Skin epidermis (tissue), 12 donors: ENCODE measurements around the gene ST3GAL3.
"Not testable (repeated sequence)": the region's sequence is repeated elsewhere in the genome, so short reads cannot be mapped to it uniquely, and the experiment has no call there.

Experiments
- H3K27ac ChIP-seq, 21 experiments: fragments of 200-600 bp; sonication (generic) in 11 of 21; one replicate each; pipeline ENCODE4 v1.5.0; 2020; ENCODE audit warnings: mild to moderate bottlenecking in 3 of 21, inconsistent platforms in 2 of 21, moderate library complexity in 2 of 21
- H3K4me3 ChIP-seq, 7 experiments: fragments of 200-600 bp; sonication (generic) in 2 of 7; one replicate each; pipeline ENCODE4 v1.5.0; 2020; ENCODE audit warnings: inconsistent platforms in 2 of 7, mild to moderate bottlenecking in 2 of 7, moderate library complexity in 1 of 7

The ST3GAL3 gene

DNA sequence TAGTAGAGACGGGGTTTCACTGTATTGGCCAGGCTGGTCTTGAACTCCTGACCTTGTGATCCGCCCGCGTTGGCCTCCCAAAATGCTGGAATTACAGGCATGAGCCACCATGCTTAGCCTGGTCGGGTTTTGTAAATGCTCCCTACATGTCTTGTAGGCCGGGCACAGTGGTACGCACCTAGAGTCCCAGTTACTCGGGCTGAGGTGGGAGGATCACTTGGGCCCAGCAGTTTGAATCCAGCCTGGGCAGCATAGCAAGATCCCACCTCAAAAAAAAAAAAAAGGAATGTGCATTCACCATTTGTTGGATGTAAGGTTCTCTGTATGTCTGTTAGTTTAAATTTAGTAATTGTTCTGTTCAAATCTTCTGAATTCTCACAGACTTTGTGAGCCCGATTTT is 95.8 kb downstream of the ST3GAL3 start:
- H3K27ac ChIP-seq = no peak overlapping the region
- H3K4me3 ChIP-seq = no peak overlapping the region

DNA sequence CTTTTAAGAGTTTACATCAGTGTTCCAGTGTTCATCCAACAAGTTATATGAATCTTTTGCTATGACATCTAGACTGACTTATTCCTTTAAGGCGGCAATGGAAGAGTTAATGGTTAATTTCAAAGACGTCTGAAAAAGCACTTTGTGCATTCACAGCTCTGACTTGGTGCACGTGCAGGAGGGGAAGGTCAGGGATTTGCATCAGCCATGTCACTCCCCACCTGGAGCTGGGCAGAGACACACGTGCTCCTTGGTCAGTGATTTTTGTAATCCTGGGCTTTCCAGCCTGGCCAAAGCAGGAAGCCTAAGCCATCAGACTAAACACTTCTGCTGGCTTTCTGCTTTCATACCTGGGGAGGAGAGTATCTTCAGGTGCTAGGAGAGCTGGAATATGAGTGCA is 96.3 kb downstream of the ST3GAL3 start:
- H3K27ac ChIP-seq = no peak overlapping the region

DNA sequence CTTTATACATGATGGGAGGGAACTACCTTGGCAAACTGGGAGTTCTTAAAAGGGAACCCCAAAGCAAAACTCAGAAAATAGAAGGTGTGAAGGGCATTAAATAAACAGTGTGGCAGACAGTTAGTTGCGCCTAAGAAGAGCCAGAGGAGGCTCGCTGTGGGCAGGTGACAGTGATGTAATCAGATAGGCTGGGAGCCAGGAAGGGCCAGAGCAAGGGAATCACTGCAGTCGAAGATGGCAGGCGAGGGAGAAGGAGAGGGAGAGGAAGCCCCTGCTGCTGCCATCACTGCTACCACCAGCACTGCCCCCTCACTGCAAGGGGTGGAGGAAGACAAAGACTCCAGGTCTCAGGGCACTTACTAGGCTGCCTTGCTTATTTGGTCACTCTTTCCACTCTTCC is 97.2 kb downstream of the ST3GAL3 start:
- no peak overlapping the region for H3K4me3 ChIP-seq
- H3K27ac ChIP-seq = no peak overlapping the region

More for the DNA sequence above, 96.3 kb downstream of the ST3GAL3 start:
- no peak overlapping the region for H3K4me3 ChIP-seq

DNA sequence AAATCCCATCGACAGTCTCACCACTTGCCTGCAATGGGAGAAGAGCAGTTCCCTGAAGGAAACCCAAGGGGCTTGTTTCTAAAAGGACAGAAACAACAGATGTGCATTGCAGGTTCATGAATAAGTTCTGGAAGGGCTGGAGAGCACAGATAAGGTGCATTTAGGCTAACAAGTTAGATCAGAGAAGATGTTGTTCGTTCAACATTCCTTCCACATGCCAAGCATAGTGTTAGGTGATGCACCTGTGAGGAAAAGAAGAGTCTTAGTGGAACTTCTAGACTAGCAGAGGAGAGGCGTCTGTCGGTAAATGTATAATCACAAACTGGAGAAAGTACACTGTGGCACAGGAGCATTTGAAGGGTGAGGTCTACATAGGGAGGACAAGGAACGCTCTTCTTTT is 98.0 kb downstream of the ST3GAL3 start:
- Histone ChIP-seq H3K4me3 (no peak overlapping the region), H3K27ac (no peak overlapping the region)

DNA sequence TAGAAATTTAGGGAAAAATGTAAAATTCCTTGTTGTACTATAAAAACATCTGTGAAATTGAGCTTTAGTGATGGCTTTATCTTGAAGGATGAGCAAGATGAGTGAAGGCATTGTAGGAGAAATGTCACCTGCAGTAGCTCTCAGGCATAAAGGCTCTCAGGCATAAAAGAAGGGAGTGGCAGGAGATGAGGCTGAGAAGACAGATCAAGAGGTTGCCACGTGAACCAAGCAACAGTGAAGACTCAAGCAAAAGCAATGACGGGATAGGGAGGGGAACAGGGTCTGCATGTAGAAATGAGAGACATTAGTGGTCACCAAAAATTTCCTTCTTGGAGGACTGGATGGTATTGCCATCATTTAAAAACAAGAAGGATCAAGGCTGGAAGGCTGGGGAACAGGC is 98.8 kb downstream of the ST3GAL3 start:
- no peak overlapping the region for H3K4me3 ChIP-seq
- H3K27ac ChIP-seq = no peak overlapping the region

DNA sequence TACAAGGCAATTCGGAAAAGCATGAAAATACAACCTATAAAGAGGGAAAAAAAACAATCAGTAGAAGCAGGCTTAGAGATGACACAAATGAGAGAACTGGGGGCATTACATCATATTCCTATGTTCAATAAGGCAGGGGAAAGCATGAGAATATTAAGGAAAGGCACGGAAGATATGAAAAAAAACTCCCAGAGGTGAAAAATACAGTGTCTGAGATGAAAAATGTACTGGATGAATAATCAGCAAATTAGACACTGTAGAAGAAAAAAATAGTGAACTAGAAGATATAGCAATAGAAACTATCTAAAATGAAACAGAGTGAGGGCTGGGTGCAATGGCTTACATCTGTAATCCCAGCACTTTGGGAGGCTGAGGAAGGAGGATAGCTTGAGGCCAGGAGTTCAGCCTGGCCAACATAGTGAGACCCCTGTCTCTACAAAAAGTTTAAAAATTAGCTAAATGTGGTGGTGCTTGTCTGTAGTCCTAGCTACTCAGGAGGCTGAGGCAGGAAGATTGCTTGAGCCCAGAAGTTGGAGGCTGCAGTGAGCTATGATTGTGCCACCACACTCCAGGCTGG is 101.8 kb downstream of the ST3GAL3 start:
- H3K4me3 ChIP-seq = no peak overlapping the region
- no peak overlapping the region for H3K27ac ChIP-seq

DNA sequence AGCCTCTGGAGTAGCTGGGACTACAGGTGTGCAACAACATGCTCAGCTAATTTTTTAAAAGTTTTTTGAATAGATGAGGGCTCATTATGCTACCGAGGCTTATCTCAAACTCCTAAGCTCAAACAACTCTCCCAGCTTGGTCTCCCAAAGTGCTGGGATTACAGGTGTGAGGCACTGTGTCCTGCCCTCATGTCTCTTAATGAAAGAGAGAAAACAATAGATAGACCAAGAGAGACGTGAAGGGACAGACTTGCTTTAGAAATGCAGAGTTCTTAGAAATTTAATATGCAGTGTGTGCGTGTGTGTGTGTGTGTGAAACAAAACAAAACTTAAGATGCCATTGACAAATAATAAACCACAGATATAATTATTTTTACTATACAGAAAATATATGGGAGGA is 105.2 kb downstream of the ST3GAL3 start:
- H3K4me3 ChIP-seq = no peak overlapping the region
- H3K27ac ChIP-seq = no peak overlapping the region

DNA sequence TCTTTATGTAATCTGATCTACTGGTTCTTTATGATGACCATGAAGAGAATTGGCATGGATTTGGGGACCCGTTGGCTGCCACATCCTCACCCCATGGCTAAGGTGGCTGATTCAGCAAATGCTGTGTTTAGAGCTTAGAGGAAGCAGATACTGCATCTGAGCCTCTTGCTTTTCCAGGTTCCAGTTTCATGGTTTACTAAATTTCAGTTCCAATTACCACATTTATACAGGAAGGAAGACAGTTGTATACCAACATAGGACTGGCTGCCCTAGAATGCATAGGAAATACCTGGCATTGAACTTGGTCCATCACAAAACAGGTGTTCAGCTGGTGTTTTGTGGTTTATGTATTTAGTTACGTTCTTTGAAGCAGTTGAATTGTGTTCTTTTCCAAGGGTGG is 107.1 kb downstream of the ST3GAL3 start:
- H3K4me3 ChIP-seq = no peak overlapping the region
- no peak overlapping the region for H3K27ac ChIP-seq

DNA sequence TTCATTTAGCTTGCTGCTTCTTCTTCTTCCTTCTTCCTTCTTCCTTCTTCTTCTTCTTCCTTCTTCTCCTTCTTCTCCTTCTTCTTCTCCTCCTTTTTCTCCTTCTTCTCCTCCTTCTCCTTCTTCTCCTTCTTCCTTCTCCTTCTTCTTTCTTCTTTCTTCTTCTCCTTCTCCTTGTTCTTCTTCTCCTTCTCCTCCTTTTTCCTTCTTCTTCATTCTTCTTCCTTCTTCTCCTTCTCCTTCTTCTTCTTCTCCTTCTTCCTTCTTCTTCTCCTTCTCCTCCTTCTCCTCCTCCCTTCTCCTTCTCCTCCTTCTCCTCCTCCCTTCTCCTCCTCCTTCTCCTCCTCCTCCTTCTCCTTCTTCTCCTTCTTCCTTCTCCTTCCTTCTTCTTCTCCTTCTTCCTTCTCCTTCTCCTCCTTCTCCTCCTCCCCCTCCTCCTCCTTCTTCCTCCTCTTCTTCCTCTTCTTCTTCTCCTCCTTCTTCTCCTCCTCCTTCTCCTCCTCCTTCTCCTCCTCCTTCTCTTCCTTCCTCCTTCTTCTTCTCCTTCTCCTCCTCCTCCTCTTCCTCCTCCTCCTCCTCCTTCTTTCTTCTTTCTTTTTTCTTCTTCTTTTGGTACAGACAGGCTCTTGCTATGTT is 110.1 kb downstream of the ST3GAL3 start:
- Histone ChIP-seq H3K4me3 (no peak overlapping the region), H3K27ac (no peak overlapping the region)

DNA sequence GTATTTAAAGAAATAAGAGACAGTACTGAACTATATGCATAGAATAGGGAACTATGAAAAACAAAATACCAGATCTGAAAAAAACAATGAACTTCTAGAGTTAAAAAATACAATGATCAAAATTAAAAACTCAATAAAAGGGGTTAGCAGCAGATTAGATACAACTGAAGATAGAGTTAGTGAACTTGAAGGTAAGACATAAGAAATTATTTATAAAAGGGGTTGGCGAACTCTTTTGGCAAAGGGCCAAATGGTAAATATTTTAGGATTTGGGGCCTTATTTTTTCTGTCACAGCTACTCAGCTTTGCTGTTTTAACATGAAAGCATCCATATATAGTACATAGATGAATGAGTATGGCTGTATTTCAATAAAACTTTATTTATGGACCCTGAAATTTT is 111.4 kb downstream of the ST3GAL3 start:
- H3K4me3 ChIP-seq = no peak overlapping the region
- no peak overlapping the region for H3K27ac ChIP-seq

DNA sequence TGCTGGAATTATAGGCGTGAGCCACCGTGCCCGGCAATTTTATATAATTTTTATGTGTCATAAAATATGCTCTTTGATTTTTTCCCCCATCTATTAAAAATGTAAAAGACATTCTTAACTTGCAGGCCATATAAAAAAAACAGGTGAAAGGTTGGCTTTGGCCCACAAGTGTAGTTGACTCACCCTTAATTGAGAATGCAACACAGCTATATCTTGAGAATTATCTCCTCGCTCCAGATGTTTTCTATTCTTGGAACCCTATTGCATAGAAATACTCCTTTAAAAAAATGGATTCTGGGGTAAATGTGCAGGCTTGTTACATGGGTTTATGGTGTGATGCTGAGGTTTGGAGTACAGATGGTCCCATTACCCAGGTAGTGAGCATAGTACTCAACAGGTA is 112.0 kb downstream of the ST3GAL3 start:
- H3K4me3 ChIP-seq = no peak overlapping the region
- H3K27ac ChIP-seq = no peak overlapping the region

DNA sequence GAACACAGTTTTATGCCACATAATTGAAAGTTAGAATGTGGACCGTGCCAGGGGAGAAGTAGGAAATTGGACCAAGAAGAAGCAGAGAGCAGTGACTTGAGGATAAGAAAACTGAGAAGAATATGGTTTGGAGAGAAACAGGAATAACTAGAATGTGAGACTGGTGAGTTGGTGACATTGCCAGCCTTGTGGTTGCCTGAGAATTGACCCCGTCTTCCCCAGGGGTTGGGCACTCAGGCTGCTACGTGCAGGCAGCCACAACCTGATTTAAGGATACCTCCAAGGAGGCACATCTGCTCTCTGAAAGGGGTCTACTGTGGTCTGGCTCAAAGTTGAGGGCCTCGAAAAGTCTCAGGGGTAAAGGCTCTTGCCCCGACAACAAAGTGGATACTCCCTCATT is 114.1 kb downstream of the ST3GAL3 start:
- Histone ChIP-seq H3K4me3 (no peak overlapping the region), H3K27ac (peak overlapping the region in 4 of 21 experiments; percentile 18 to 42 (median 28))

DNA sequence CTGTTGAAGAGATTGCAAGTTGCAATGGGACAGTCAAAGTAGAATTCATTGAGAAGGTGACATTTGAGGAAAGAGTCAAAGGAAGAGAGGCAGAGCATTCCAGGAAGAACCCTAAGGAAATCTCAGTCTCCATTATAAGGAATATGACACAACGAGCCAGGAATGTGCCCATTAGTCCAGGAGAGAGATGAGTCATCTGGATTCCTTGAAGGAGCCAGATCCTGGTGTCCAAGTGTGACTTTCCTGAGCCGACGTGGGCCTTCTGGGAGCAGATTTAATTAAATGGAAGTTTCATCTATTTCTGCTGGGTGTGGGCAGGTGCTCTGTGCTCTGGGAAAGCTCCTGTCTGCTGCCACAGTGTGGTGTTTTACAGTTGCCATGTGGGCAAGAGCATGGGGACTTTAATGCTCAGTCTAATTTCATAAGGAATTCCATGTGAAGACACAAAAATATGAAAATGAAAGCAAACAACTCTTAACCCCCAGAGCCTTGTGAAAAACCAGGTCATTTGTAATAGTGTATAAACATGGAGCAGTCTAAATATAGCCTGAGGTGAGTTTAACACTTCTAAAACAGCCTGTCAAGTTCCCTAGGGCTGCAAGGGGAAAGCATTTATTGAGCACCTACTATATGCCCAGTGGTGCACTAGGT is 114.8 kb downstream of the ST3GAL3 start:
- no peak overlapping the region for H3K4me3 ChIP-seq
- peak overlapping the region in 4 of 21 experiments; percentile 12 to 42 (median 28) for H3K27ac ChIP-seq

DNA sequence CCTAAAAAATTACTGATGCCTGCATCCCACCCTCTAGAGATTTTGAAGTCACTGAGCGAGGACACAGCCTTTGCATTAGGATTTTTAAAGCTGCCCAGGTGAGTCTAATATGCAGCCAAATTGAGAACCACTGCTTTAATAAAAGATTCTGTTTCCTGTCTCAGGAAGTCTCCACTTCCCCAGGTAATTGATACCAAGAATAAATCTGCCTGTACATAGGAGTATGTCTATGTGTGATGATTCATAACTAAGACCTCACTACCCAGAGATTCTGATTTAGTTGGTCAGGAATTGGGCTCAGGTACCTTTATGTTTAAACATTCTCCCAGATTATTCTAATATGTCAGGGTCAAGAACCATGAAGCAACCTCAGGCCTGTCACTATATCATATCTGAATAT is 117.5 kb downstream of the ST3GAL3 start:
- H3K27ac ChIP-seq = no peak overlapping the region
- no peak overlapping the region for H3K4me3 ChIP-seq

DNA sequence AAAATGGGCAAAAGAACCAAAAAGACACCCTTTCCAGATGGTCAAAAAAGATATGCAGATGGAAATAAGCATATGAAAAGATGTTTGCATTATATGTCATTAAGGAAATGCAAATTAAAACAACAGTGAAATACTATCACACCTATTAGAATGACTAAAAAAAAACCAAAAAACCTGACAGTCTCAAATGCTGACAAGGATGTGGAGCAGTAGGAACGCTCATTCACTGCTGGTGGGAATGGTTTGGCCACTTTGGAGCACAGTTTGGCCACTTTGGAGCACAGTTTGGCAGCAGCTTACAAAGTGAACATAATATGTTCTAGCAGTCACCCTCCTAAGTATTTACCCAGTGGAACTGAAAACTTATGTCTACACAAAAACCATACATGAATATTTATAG is 121.2 kb downstream of the ST3GAL3 start:
- H3K27ac ChIP-seq = no peak overlapping the region
- H3K4me3 ChIP-seq = no peak overlapping the region

DNA sequence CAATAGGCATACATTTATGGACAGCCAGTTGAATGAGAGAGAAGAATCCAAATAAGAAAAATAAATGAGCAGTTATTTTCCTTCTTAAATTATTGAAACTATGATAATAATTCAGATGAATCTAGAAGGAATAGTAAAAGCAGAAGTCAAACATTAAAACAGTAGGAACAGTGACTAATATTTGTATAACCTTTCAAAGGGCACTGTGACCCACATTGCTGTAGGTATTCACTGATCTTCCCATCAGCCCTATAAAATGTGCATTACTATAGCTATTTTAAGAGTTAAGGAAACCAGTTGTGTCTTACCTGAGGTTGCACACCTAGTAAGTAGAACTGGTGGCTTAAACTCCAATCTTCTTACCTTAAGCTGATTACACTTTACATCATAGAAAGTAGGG is 123.5 kb downstream of the ST3GAL3 start:
- Histone ChIP-seq H3K27ac (peak overlapping the region in 1 of 21 experiments; percentile 56), H3K4me3 (no peak overlapping the region)

DNA sequence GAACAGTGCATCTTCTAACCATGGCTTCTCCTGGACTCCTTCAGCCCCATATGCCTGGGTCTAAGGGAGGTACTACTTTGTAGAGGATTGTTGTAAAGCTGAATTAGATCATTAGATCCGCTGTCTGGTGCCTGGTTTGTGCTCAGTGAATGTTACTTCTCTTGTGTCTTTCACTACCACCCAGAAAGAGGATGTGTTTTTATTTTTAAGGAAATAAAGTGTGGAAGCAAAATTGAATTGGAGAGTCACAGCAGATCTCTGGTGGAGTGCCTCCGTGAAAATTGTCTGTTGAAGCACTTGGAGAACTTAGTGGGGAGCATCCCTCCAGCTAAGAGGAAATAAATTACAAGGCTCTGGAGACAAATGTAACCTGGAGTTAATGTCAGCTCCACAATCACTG is 124.5 kb downstream of the ST3GAL3 start:
- Histone ChIP-seq H3K27ac (peak overlapping the region in 6 of 21 experiments; percentile 1 to 56 (median 34)), H3K4me3 (no peak overlapping the region)

DNA sequence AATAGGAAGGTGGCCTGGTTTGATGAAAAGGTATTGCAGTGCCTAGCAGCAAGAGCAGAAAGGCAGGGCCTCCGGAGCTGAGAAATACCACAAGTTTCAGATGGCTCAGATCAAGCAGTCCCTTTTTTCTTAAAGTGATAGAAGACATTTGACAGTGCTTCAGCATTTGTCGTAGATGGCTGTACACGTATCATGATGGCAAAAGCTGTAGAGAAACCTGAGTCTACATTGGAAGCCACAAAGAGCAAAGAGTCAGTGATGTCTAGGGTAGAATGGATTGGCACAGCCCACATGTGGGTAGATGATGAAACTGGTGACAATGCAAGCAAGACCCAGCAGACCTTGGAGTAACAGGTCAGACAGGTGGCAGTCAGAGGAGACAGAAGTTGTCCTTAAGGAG is 124.9 kb downstream of the ST3GAL3 start:
- no peak overlapping the region for H3K4me3 ChIP-seq
- peak overlapping the region in 6 of 21 experiments; percentile 1 to 56 (median 34) for H3K27ac ChIP-seq

DNA sequence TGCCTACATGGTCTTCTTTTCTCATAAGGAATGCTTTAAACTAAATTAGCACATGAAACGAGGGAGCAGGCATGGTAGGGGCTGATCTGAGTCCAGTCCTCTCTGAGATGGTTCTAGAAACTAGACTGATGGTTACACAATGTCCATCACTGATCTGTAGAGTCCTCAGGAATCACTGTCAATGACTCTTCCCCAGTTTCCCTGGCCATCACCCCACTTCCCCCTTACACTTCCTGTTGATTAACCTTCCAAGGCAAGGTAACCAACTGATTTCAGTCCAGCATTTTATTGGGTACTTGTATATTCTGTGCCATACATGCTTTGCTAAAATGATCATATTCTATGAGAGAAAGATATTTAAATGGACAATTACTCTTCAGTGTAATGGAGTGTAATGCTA is 125.7 kb downstream of the ST3GAL3 start:
- Histone ChIP-seq H3K4me3 (no peak overlapping the region), H3K27ac (peak overlapping the region in 5 of 21 experiments; percentile 25 to 80 (median 45))

DNA sequence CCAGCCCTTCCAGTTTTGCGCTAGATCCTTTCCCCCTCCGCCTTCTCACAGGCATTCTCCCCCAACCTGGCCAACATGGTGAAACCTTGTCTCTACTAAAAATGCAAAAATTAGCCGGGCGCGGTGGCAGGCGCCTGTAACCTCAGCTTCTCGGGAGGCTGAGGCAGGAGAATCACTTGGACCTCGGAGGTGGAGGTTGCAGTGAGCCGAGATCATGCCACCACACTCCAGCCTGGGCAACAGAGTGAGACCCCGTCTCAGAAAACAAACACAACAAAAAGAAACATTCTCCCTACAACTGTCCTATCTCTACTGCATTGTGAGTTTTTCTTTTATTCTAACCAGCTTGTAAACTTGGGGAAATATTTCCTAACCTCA is 126.6 kb downstream of the ST3GAL3 start:
- peak overlapping the region in 15 of 21 experiments; percentile 20 to 80 (median 59) for H3K27ac ChIP-seq
- not testable (repeated sequence) for H3K4me3 ChIP-seq
